ENCODE measurements around the gene SOX6.

Gene SOX6

DNA sequence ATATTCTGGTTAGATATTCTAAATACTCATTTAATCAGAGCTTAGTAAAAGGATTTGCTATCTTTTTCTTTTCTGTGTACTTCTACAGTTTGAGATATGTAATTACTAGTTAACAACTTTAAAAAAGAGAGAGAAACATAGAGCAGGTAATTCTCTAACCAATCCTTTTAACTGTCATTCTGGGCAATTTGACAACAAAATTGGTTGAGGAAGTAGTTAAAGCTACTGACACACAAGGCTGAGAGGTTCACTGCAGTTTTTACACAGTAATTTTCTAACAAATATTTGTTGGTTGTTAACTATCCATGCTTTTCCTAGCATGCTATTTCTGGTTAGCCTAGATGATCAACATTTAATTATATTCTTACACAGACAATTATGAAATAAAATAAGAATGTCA lies 3.6 kb downstream of the SOX6 start:
- TF ChIP-seq, protein P1, sequence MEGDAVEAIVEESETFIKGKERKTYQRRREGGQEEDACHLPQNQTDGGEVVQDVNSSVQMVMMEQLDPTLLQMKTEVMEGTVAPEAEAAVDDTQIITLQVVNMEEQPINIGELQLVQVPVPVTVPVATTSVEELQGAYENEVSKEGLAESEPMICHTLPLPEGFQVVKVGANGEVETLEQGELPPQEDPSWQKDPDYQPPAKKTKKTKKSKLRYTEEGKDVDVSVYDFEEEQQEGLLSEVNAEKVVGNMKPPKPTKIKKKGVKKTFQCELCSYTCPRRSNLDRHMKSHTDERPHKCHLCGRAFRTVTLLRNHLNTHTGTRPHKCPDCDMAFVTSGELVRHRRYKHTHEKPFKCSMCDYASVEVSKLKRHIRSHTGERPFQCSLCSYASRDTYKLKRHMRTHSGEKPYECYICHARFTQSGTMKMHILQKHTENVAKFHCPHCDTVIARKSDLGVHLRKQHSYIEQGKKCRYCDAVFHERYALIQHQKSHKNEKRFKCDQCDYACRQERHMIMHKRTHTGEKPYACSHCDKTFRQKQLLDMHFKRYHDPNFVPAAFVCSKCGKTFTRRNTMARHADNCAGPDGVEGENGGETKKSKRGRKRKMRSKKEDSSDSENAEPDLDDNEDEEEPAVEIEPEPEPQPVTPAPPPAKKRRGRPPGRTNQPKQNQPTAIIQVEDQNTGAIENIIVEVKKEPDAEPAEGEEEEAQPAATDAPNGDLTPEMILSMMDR (IDR thresholded peaks at IDR 0.05; ENCODE audit: unreplicated experiment in 3 of 3) = no peak
- H3K9me3 Mint-ChIP-seq = no peaks in the 10 kb centered on the region
- H3K36me3 Mint-ChIP-seq (ENCODE audit: low read depth) = no peaks in the 10 kb centered on the region
- peaks cover 34% of the 10 kb centered on the region for H3K4me1 Mint-ChIP-seq
- H3K27ac Mint-ChIP-seq = no peak overlapping the region
- no peak overlapping the region for H3K4me3 Mint-ChIP-seq
- H3K27me3 Mint-ChIP-seq (ENCODE audit: low read depth) = no peaks in the 10 kb centered on the region

DNA sequence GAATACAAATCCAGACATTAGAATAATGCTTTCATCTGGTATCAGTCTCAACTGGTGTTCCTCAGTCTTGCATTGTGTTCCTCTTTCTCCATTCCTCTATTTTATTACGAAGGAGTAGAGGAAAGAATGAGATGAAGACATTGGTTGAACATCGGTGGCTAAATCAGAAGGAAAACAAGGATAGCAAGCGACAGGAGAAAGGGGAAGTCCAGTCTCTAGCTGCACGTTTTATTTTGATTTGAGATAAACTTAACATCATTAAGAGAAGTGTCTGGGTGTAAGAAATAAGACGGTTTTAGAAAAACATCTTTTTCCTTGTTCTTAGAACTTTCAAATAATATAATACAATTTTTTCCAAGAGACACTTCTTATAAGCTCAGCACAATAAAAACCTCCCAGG lies 6.2 kb downstream of the SOX6 start:
- peaks cover 36% of the 10 kb centered on the region for H3K4me1 Mint-ChIP-seq
- H3K27me3 Mint-ChIP-seq (ENCODE audit: low read depth) = no peaks in the 10 kb centered on the region

DNA sequence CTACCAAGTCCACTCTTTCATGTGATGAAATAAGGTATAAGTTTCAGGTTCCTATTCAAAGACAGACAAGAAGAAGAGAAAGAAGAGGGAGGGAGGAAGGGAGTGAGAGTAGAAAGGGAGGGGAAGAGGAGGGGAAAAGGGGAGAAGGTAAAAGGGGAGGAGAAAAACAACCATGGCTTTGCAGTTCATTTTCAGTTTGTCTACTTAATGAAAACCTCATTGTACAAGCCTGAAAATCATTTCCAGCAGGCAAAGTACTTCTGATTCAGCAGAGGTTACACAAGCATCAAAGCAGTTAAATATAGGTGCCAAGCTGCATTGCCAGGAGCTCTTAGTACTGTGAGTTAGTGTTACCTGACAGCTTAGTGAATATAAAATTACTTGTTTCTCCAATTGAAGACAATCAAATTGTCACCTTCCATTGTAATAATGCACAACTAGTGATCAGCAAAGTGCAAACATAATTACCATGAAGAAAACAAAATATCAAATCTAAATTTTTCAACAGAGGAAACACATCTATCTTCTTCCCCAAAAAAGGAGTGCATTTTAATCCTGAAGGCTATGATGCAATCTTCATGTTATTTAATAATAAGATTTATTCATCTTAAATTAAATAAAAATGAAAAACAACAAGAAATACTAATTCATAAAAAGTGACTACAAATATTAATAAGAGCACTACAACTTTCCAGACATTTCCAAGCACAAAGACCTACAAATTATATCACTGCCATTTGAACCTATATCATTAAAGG lies 8.2 kb downstream of the SOX6 start:
- no peak overlapping the region for H3K4me3 Mint-ChIP-seq
- TF ChIP-seq, protein P1 (IDR thresholded peaks at IDR 0.05; ENCODE audit: unreplicated experiment in 3 of 3) = no peak

More for the DNA sequence above, 6.2 kb downstream of the SOX6 start:
- TF ChIP-seq, protein P1 (IDR thresholded peaks at IDR 0.05; ENCODE audit: unreplicated experiment in 3 of 3) = no peak
- H3K36me3 Mint-ChIP-seq (ENCODE audit: low read depth) = no peaks in the 10 kb centered on the region
- H3K4me3 Mint-ChIP-seq = no peak overlapping the region
- H3K27ac Mint-ChIP-seq = no peak overlapping the region
- no peaks in the 10 kb centered on the region for H3K9me3 Mint-ChIP-seq

DNA sequence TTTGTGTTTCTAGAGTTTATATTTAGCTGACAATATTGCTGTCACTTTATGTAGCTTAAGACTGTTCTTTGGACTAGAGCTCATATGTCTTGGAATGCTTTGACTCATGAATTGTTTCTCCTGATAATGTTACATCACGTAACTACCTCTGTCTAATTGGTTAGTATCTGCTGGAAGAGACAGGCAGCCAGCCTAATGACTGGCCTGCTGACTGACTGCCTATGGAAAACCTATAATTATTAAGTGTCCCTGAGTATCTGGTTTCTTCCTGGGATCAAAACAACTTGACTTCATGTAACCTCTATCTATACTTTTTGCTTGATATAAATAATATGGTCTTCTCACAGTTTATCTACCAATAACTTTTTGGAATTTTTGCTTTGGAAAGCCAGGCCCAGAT lies 9.4 kb downstream of the SOX6 start:
- H3K36me3 Mint-ChIP-seq (ENCODE audit: low read depth) = no peaks in the 10 kb centered on the region
- no peaks in the 10 kb centered on the region for H3K9me3 Mint-ChIP-seq
- H3K4me1 Mint-ChIP-seq = peaks cover 24% of the 10 kb centered on the region
- peak overlapping the region; percentile 6 to 43 (median 9) for H3K27ac Mint-ChIP-seq
- no peaks in the 10 kb centered on the region for H3K27me3 Mint-ChIP-seq (ENCODE audit: low read depth)
- TF ChIP-seq, protein P1 (IDR thresholded peaks at IDR 0.05; ENCODE audit: unreplicated experiment in 3 of 3) = no peak
- no peak overlapping the region for H3K4me3 Mint-ChIP-seq

More for the DNA sequence above, 8.2 kb downstream of the SOX6 start:
- Mint-ChIP-seq H3K36me3 (ENCODE audit: low read depth) (no peaks in the 10 kb centered on the region), H3K4me1 (peaks cover 28% of the 10 kb centered on the region), H3K27ac (no peak overlapping the region), H3K9me3 (no peaks in the 10 kb centered on the region), H3K27me3 (ENCODE audit: low read depth) (no peaks in the 10 kb centered on the region)

DNA sequence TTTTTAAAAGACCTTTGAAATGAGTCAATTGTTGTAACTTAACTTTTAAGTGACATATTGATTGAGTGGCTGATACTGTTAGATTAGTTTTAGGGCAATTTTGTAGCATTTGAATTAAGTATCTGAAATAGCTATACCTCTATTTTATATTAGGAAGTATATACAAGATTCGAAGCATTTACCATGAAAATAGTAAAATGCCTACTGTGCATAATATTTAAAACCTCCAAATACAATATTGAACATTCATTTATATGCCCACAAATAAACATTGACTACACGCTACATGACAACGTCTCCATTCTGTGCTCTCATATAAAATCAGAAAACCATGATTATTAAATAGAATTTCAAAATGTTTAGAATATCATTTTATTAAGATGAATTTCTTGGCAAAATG lies 14.5 kb downstream of the SOX6 start:
- Mint-ChIP-seq H3K4me3 (no peak overlapping the region), H3K4me1 (peaks cover 28% of the 10 kb centered on the region), H3K27me3 (ENCODE audit: low read depth) (no peaks in the 10 kb centered on the region), H3K27ac (no peak overlapping the region), H3K9me3 (no peaks in the 10 kb centered on the region), H3K36me3 (ENCODE audit: low read depth) (peaks cover 8% of the 10 kb centered on the region)
- TF ChIP-seq, protein P1 (IDR thresholded peaks at IDR 0.05; ENCODE audit: unreplicated experiment in 3 of 3) = no peak

DNA sequence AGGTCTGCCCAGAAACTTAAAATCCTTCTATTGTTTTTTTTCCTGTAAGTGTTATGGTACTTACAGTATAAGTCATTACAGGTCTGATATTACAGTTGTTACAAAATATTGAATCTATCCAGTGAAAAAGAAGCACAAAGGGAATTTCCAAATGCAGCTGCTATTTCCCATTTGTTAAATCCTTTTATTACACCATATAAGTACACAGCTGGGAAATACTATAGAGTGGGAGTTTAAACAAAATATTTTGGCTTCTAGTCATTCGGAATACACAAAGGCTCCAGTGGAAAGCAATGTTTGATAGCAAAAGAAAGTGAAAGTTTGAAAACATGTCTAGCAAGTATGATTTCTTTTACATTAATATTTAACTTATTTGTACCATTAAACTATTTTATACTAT lies 18.0 kb downstream of the SOX6 start:
- H3K27me3 Mint-ChIP-seq (ENCODE audit: low read depth) = no peaks in the 10 kb centered on the region
- peaks cover 8% of the 10 kb centered on the region for H3K36me3 Mint-ChIP-seq (ENCODE audit: low read depth)
- TF ChIP-seq, protein P1 (IDR thresholded peaks at IDR 0.05; ENCODE audit: unreplicated experiment in 3 of 3) = no peak
- no peak overlapping the region for H3K4me3 Mint-ChIP-seq
- no peaks in the 10 kb centered on the region for H3K9me3 Mint-ChIP-seq
- peak overlapping the region; percentile 7 to 81 (median 66) for H3K27ac Mint-ChIP-seq
- peaks cover 23% of the 10 kb centered on the region for H3K4me1 Mint-ChIP-seq
